DLD1 (cell line): ENCODE data around the gene SEC14L3.
"Not testable (repeated sequence)": the region's sequence is repeated elsewhere in the genome, so short reads cannot be mapped to it uniquely, and the experiment has no call there.

Experiments used
- in situ Hi-C: cut with HindIII; loops from 2 replicates; pipeline ENCODE4 v1.10.0; 2017; ENCODE audit warnings: low sequenced_read_pairs

The SEC14L3 gene

GRCh38 chr22:30486661-30487115, 14.9 kb upstream of the SEC14L3 start:
- in situ Hi-C loops: no loop called here

- in situ Hi-C loops: no loop called here
Observed at GRCh38 chr22:30486118-30486517, 14.3 kb upstream of the SEC14L3 start.

- in situ Hi-C loops: no loop called here
Observed at GRCh38 chr22:30485362-30485988, 13.7 kb upstream of the SEC14L3 start.

- in situ Hi-C loops: no loop called here
Observed at GRCh38 chr22:30483169-30483568, 11.4 kb upstream of the SEC14L3 start.

- in situ Hi-C loops: no loop called here
Observed at GRCh38 chr22:30481711-30482110, 9.9 kb upstream of the SEC14L3 start.

GRCh38 chr22:30479981-30480380, 8.2 kb upstream of the SEC14L3 start:
- in situ Hi-C loops: no loop called here

GRCh38 chr22:30474683-30475424, 3.0 kb upstream of the SEC14L3 start:
- in situ Hi-C loops: no loop called here

- in situ Hi-C loops: no loop called here
Observed at GRCh38 chr22:30474121-30474520, 2.3 kb upstream of the SEC14L3 start.

- in situ Hi-C loops: no loop called here
Observed at GRCh38 chr22:30472994-30473720, 1.3 kb upstream of the SEC14L3 start.

- in situ Hi-C loops: no loop called here
Observed at GRCh38 chr22:30470655-30471054, 1.2 kb downstream of the SEC14L3 start.

GRCh38 chr22:30469165-30469564, 2.7 kb downstream of the SEC14L3 start:
- in situ Hi-C loops: no loop called here

- in situ Hi-C loops: not testable (repeated sequence)
Observed at GRCh38 chr22:30460555-30460954, 11.3 kb downstream of the SEC14L3 start.

GRCh38 chr22:30460147-30460546, 11.7 kb downstream of the SEC14L3 start:
- in situ Hi-C loops: no loop called here

GRCh38 chr22:30459181-30460052, 12.4 kb downstream of the SEC14L3 start:
- in situ Hi-C loops: no loop called here

- in situ Hi-C loops: no loop called here
Observed at GRCh38 chr22:30457981-30458380, 13.8 kb downstream of the SEC14L3 start.

- in situ Hi-C loops: no loop called here
Observed at GRCh38 chr22:30455075-30455840, 16.6 kb downstream of the SEC14L3 start.

GRCh38 chr22:30453731-30454510, 17.9 kb downstream of the SEC14L3 start:
- in situ Hi-C loops: no loop called here

- in situ Hi-C loops: no loop called here
Observed at GRCh38 chr22:30452861-30453260, 19.0 kb downstream of the SEC14L3 start.

- in situ Hi-C loops: not testable (repeated sequence)
Observed at GRCh38 chr22:30451488-30451887, 20.3 kb downstream of the SEC14L3 start.
